HG03095 (cell line): ENCODE data around the gene STUM.
"Not testable (repeated sequence)": the region's sequence is repeated elsewhere in the genome, so short reads cannot be mapped to it uniquely, and the experiment has no call there.

Source experiments
- ATAC-seq: cut with Tn5 transposase; IDR thresholded peaks from one replicate; pipeline ENCODE4 v1.9.1; 2021; ENCODE audit warnings: moderate library complexity; ENCODE audit not compliant: unreplicated experiment

Gene STUM, protein sequence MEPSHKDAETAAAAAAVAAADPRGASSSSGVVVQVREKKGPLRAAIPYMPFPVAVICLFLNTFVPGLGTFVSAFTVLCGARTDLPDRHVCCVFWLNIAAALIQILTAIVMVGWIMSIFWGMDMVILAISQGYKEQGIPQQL

DNA sequence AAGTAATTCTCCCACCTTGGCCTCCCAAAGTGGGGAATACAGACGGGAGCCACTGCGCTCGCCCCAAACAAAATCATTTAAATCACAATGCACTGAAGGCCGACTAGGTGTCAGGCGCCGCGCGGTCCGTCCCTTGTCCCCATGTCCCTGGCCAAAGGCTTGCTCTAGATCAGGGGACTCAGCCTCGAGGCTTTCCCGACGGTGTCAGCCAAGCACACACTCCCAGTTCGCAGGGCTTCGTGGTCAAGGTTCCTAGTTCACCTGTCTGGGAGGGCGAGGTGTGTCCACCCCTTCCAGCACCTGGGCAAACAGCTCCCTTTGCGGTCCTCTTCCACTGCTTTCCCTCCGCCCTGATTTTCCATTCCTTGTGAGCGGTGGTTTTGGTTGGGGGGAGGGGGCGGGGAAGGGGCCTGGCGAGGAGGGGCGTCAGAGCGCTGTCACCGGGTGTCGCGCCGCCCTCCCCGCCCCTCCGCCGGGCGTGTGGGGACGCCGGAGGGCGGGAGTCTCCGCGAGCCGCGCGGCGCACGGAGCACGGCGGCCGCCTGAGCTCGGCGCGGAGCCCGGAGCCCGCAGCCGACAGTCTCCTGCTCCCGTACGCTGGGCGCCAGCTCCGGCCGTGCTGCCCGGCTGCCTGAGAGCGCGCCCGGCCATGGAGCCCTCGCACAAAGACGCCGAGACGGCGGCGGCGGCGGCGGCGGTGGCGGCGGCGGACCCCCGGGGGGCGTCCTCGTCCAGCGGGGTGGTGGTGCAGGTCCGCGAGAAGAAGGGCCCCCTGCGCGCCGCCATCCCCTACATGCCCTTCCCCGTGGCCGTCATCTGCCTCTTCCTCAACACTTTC lies at the start of gene STUM:
Gene STUM, plus strand, starts transcription at position 509 of the 838 bp plus-strand sequence. Its CDS starts 141 bp downstream, at position 650.
- no peak for ATAC-seq

DNA sequence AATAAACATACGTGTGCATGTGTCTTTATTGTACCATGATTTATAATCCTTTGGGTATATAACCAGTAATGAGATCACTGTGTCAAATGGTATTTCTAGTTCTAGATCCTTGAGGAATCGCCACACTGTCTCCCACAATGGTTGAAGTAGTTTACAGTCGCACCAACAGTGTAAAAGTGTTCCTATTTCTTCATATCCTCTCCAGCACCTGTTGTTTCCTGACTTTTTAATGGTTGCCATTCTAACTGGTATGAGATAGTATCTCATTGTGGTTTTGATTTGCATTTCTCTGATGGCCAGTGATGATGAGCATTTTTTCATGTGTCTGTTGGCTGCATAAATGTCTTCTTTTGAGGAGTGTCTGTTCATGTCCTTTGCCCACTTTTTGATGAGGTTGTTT lies 48.9 kb upstream of the STUM start:
- ATAC-seq: not testable (repeated sequence)

DNA sequence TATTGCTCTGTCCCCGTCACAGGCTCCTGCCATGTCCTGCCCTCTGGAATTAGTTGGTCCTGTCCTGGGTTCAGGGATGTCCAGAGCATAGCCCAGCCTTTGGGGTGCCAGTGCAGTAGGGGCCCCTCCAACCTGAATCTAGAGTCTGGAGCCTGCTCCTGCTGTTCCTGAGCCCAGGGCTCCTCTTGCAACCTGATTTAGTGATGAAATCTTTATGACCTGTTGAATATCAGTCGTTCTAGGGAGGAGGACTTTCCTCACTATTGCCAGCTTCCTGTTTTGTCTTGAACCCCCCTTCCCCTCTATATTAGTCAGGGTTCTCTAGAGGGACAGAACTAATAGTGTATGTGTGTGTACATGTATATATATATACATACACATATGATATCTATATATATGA lies 42.5 kb upstream of the STUM start:
- ATAC-seq: no peak

DNA sequence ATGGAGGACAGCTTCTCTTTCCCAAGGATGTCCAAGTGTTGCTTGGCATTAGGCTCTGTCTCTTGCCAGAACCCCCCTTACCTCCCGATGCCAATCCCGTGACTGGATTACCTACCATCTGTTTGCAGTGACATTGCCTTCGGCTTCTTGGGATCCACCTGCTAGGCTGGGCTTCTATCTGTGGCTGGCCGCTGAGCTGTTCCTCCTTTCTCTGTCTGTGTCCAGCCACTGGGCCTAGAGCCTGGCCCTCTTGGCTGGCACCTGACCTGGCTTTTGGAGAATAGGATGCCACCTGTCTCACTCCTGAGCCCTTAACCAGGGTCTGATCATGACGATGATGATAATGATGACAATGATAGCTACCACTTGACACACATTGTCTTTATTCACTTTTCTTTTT lies 41.6 kb upstream of the STUM start:
- ATAC-seq: no peak

DNA sequence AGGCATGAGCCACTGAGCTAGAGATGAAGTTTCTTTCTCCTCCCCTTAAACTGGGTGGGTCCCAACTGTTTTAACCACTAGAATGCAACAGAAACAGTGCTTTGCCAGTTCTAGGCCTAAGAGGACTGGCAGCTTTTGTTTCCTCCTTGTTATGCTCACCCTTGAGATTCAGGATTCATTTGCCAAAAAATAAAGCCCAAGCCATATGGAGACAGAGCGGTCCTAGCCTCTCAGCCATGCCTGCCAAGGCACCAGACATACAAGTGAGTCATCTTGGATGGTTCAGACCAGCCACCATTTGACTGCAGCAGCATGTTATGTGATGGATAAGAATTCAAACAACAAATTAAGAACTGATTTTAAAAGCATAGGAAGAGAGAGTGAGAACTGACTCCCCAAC lies 38.1 kb upstream of the STUM start:
- ATAC-seq: no peak

DNA sequence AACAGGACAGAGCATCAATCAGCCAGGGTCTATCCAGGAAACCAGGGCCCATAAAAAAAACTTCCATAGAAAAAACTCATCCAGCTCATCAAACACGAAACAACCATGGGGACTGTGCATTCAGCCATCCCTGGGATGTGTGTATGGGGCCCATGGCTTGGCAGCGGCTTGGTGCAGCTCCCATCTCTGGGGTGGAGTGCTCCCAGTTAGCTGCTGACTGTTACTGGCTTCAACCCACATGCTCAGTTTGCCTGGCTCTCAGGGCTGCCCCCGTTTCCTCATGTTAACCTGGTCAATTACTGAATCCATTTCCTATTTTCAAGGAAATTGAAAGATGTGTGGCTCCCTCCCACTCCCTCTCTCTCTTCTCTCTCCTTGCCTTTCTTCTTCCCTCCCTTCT lies 37.3 kb upstream of the STUM start:
- no peak for ATAC-seq

DNA sequence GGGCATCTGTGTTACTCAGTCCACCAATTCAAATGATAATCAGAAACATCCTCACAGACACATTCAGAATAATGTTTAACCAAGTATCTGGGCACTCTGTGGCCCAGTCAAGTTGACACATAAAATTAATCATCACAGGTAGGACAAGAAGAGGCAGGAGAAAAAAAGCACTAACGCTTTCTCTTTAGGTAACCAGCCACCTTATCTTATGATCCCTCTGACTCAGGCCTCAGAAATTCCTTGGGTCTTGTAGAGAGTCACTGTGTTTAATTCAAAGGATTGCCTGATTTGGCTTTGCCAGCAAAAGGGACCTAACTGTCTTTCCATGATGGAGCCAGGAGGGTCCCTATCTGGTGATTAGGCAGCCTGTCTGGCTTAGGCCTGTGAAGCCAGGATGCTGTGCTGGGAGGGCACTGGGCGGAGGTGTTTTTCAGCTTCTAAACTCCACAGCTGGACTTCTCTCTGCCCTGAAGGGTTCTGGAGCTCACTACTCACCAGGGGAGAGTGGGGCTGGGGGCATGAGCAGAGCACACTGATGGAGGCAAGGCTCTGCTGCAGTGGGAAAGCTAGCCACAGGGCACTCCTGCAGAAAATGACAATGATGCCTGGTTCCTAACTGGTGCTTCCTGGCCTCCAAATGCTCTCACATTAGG lies 36.4 kb upstream of the STUM start:
- no peak for ATAC-seq

DNA sequence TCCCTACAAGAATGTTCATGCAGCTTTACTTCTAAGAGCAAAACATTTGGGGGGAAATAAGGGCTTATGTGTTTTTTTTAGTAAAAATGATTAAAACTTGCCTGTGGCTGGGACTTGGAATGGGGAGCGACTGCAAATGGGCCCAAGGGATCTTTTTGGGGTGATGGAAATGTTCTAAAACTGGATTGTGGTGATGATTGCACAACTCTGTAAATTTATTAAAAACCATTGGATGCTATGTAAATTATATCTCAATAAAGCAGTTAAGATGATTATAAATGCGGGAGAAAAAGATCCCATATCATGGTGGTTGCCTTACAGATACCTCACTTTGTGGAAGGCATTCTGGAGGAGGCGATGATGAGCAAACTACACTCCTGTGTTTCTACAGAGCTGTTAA lies 30.2 kb upstream of the STUM start:
- no peak for ATAC-seq

DNA sequence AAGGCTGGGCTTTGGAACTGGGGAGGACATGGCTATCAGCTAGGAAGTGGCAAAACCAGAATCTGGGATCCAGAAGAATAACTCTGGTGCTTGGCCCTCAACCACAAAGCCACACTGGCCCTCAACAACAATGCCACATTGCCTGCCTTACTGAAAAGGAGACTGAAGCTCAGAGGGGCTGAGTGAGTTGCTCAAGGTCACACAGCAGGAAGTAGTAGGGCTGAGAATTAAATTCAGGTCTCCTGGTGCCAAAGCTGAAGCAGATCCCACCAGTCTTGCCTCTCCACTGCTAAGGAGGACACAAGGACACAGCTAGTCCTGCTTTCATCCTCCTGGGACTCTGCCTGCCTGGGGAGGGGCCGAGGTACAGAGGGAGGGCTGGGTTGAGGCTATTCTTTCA lies 29.4 kb upstream of the STUM start:
- ATAC-seq: no peak

DNA sequence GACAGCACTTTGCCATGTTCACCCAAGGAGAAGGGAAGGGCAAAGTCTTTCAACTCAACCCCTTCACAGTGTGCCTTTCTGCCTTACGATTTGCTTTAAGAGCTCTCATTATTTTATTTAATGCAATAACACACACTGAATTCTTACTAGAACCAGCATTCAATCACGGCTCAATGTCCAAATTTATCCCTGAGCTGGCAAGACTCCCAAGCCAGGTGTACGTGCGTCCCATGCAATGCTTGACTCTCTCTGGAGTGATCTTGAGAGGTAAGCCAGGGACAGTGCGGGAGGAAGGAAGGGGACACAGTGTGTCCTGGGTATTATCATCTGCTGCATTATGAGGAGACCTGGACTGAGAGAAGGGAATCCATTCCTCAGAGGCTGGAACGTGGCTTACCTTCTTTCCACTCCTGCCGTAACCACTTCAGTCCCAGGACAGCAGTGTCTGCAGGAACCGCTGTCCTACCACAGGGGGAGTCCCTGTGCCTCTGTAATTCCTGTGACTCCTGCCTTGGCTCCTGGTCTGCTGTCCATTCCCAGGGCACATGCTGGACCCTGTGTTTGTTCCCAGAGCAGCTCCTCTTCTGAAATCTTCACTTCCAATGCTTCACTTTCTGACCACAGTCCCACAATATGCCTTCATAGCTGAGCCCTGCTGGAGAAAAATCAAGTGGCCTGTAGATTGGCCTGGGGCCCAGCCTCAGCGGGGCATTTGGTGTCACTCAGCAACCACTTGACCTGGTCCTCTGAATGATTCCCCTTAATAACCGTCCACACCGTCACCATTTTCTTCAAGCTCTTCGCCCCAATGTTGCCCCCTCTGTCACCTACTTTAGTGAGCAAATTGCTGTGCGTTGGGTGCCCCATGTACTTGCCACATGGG lies 28.6 kb upstream of the STUM start:
- no peak for ATAC-seq

DNA sequence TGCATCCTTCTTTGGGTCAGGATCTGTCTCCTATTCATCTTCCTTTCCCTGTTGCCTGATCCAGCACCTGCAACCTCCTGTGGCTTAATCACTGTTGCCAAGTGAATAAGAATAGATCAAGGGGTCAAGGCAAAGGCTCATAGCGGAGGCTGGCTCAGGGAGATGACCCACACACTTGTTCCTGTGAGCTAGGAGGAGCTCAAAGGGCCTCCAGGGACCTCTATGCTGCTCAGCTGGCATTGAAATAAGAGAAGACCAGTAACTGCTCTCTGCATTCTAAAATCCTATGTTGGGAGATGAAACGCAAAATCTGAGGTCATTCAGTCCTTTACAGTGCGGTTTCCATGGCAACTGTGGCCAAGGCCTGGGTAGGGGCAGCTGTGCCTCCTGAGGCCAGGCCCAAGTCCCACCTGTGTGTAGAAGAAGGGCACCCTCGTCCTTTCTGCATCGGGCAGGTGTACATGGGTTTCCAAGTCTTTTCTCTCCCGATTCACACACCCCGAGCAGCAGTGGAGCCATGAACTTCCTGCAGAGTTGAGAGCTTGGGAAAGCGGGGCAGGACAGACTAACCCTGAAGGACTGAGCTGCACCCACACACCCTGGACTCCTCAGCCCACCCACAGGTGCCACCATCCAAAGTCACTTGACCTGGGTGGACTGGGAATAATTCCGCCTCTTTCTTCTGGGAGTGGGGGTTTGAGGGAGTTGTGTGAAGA lies 27.8 kb upstream of the STUM start:
- no peak for ATAC-seq

DNA sequence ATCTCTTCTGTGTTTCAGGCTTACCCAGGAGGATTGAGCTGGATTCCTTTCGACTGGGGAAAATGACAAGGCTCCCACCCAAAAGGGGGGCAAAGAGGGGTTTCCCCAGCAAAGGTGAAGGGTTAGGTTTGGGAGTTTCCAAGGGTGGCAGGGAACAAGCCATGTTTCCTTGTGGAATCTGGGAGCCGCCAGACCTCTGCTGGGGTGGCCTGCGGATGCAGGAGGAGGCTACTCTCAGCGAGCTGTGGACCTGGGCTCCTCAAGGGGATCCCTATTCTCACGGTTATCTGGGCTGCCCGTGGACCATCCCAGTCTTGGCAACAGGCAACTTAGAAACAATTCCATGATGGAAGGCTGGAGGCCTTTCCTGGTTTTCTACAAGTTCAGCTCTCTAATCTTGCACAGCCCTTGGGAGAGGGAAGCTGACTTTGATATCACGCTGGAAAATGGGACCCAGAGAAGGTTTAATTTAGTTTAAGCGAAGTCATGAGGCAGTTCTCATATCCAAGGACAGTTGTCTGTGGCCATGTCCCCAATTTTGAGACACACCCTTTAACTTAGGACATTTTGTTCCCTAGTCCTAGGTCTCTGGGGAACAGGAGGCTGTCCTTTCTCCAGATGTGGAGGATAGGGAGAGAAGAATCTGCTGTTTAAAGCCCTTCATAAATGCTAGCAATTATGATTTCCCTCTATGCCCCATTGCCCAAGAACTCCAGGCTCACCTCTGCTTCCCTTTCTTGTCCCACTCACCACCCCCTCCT lies 24.7 kb upstream of the STUM start:
- ATAC-seq: no peak

DNA sequence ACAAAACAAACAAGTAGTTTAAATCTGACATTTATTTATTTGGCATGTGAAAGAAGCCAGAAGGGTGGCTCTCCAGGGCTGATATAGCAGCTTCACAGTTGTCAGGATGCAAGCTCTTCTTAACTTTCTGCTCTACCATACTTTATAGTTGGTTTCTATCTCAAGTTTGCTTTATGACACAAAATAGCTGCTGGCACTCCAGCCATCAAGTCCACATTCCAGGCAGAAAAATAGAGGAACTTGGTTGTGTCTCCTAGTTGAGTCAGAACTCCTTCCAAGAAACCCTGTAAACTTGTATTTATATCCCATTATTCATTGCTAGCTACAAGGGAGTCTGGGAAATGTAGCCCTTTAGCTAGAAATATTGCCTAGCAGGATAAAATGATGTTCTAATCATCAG lies 24.0 kb upstream of the STUM start:
- no peak for ATAC-seq

DNA sequence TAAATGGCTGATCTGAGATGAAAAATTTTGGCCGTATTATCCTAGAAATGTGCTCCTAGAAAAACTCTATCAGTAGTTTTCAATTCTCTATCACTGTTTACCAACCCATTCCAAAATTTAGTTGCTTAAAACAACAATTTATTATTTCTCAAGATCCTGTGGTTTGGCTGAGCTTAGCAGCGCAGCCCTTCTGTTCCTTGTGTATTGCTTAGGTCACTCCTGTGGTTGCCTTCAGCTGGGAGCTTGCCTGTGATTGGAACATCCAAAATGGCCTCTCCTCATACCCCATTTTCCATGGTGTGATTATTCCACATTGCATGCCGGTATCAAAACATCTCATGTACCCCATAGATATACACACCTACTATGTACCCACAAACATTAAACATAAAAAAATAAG lies 22.8 kb upstream of the STUM start:
- no peak for ATAC-seq

DNA sequence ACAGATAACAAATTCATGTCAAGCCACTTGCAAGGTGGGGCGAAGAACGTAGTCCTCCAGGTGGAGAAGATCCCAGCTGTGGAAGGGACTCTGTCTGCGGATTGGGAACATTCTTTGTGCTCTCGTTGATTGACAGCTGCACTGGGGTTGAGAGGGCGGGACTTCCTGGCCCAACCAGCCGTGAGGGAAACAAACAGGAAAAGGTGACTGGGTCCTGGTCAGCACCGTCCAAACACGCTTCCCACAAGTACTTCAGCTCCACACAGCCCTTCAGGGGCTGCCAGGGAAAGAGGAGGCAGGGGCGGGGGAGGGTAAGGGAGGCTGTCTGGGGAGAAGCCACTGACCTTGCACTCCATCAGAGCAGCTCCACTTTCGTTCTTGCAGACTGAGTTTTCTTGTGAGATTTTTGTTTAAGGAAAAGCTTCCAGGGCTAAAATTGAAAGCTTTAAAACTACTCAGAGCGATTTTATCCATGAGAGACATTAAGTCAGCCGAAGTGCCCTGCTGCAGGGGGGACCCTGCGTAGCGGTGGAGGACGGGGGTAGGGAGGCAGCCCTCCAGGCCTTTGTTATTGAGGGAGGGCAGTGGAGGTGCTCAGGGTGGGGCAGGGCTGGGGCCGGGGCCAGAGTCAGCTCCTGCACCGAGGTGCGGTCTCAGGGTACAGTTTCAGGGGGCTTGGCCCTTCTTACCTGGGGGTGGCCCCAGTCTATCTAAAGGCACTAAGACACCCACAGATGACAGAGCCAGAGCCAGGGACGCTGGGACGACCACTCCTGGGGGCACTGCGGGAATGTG lies 21.6 kb upstream of the STUM start:
- ATAC-seq: no peak

DNA sequence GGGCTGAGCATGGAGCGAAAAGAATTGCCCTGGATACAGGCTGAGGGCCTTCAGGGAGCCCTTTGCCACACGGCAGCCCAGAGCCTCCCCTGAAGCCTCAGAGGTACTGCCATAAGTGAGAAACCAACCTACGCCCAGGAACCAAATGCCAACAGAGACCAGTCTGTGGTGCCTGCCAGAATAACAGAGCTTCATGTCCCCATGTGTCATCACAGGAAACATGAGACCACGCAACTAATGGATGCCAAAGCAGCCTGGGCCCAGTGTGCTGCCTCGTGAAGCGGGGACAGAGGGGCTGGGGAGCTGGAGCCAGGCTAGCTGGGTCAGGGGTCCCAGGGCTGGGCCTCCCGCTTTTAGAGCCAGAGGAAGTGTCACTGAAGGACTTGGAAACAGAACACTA lies 18.7 kb upstream of the STUM start:
- no peak for ATAC-seq

DNA sequence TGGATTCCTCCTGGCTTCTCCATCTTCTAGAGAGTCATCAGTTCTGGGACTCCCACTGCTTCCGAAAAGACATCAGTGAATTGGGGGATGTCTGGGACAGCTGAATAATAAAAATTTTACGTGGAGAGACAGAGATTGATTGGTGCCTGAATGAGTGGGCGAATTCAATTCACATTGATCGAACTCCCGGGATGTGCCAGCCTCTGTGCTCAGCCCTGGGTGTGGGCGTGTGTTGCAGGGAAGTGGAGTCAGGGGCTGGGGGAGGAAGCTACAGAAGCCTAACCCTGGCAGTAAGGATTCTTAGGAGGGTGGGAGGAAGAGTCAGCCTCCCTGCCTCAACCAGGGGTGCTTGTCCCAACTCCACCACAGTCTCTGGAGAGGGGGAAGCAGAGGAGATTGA lies 18.0 kb upstream of the STUM start:
- no peak for ATAC-seq

DNA sequence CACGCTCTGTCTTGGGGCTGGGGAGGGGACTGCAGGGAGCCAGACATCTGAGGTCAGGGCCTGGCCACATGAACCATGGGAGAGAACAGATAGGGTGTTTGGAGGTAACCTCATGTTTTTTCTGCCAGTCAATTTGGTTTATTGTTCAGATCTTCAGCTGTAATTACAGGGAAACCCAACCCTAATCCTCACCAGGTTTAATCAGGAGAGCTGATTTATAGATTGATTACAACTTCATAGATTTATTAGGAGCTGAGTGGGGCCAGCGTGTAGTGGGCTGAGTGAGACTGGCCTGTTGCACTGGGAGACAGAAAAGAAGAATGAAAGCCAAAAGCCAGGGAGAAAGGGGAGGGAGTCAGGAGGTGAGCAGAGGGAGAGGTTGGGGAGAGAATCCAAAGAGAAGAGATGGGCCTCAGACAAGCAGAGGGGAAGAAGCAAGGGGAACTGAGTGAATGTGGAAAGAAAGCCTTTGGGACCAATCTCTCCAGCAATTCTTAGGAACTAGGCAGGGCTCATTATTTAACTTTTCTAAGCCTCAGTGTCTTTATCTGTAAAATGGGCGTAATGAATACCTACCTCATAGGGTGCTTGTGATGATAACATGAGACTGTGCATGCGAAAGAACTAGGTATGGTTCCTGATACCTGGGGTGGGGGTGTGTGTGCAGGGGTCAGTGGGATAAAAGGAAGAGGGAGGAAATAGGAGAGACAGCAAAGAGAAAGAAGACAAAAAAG lies 17.0 kb upstream of the STUM start:
- ATAC-seq: no peak
